Measurements from ENCODE around the gene AMHR2.
"Not testable (repeated sequence)": the region's sequence is repeated elsewhere in the genome, so short reads cannot be mapped to it uniquely, and the experiment has no call there.

AMHR2 gene

GRCh38 chr12:53418221-53418620, 5.4 kb upstream of the AMHR2 start:
- FAIRE-seq, result no peak
- no peak for DNase-seq (ENCODE audit: insufficient read length, low spot score)
- TF ChIP-seq CTCF (IDR thresholded peaks at IDR 0.05; ENCODE audit: insufficient read depth, missing control alignments), result no peak

- no peak for FAIRE-seq
Measured at GRCh38 chr12:53419756-53420155, 3.9 kb upstream of the AMHR2 start.

GRCh38 chr12:53422247-53422646, 1.4 kb upstream of the AMHR2 start:
- not testable (repeated sequence) for DNase-seq (ENCODE audit: insufficient read length, low spot score); FAIRE-seq

More at GRCh38 chr12:53419756-53420155, 3.9 kb upstream of the AMHR2 start:
- no peak for TF ChIP-seq CTCF (IDR thresholded peaks at IDR 0.05; ENCODE audit: insufficient read depth, missing control alignments)
- DNase-seq (ENCODE audit: insufficient read length, low spot score), result no peak

- FAIRE-seq (no peak), DNase-seq (ENCODE audit: insufficient read length, low spot score) (no peak)
- TF ChIP-seq CTCF (IDR thresholded peaks at IDR 0.05; ENCODE audit: insufficient read depth, missing control alignments), result no peak
Measured at GRCh38 chr12:53424626-53425514, 1.2 kb downstream of the AMHR2 start.

- no peak for TF ChIP-seq CTCF (IDR thresholded peaks at IDR 0.05; ENCODE audit: insufficient read depth, missing control alignments)
- FAIRE-seq (no peak), DNase-seq (ENCODE audit: insufficient read length, low spot score) (no peak)
Measured at GRCh38 chr12:53425515-53426150, 2.0 kb downstream of the AMHR2 start.

- FAIRE-seq (no peak), DNase-seq (ENCODE audit: insufficient read length, low spot score) (no peak)
Measured at GRCh38 chr12:53427905-53428594, 4.4 kb downstream of the AMHR2 start.

More at GRCh38 chr12:53427905-53428594, 4.4 kb downstream of the AMHR2 start:
- TF ChIP-seq CTCF (IDR thresholded peaks at IDR 0.05; ENCODE audit: insufficient read depth, missing control alignments), result no peak
